GM12873 (cell line): ENCODE results near the gene CABLES1.

Source experiments
- CTCF ChIP-seq: IDR thresholded peaks from 2 replicates; pipeline ENCODE4 v1.5.1; 2012; ENCODE audit warnings: low read depth, mild to moderate bottlenecking, moderate library complexity, low read length, control low read depth; ENCODE audit not compliant: insufficient read depth; ENCODE audit errors: missing control alignments

CABLES1 gene

GRCh38 chr18:23212161-23212560 lies 76.9 kb downstream of the CABLES1 start:
- no peak for TF ChIP-seq CTCF

GRCh38 chr18:23213200-23213599 lies 77.9 kb downstream of the CABLES1 start:
- no peak for TF ChIP-seq CTCF

- TF ChIP-seq CTCF, result no peak
Observed at GRCh38 chr18:23217781-23218180, 82.5 kb downstream of the CABLES1 start.

- TF ChIP-seq CTCF, result no peak
Observed at GRCh38 chr18:23220355-23220754, 85.1 kb downstream of the CABLES1 start.

GRCh38 chr18:23223641-23224040 lies 88.4 kb downstream of the CABLES1 start:
- TF ChIP-seq CTCF, result no peak

GRCh38 chr18:23225503-23225902 lies 90.2 kb downstream of the CABLES1 start:
- no peak for TF ChIP-seq CTCF

- no peak for TF ChIP-seq CTCF
Observed at GRCh38 chr18:23226391-23226790, 91.1 kb downstream of the CABLES1 start.
